Measurements from ENCODE around the gene SOX10. TPM values are rescaled to one million over a fixed set of nuclear protein-coding genes. Genes with fewer than 3 reads are reported as not detected.
"Not testable (repeated sequence)": the region's sequence is repeated elsewhere in the genome, so short reads cannot be mapped to it uniquely, and the experiment has no call there.

The SOX10 gene
- total and polyA plus RNA-seq, 2 donors (not counting 1 experiment from before 2014, with no cell fraction given) = not detected

GRCh38 chr22:37957232-37957631 lies 27.1 kb downstream of the SOX10 start:
- Histone ChIP-seq H3K36me3 (replicated peaks in 1 of 2; ENCODE audit: control extremely low read depth in 1 of 2, control insufficient read depth in 1 of 2, extremely low read depth in 1 of 2, insufficient read depth in 2 of 2, low read length in 1 of 2) (peaks cover 10 to 43% of the 10 kb centered on the region in 2 experiments), H3K27ac (ENCODE audit: low read length in 2 of 2) (no peak overlapping the region), H3K4me2 (replicated peaks; ENCODE audit: low read depth, low read length, poor library complexity, severe bottlenecking) (no peak overlapping the region), H2AFZ (ENCODE audit: insufficient read depth, low read depth, low read length, poor library complexity, severe bottlenecking) (no peak overlapping the region), H3K9me3 (ENCODE audit: control extremely low read depth in 1 of 3, control insufficient read depth in 2 of 3, insufficient read depth in 1 of 3, low read length in 2 of 3) (no peaks in the 10 kb centered on the region), H3K4me3 (ENCODE audit: control extremely low read depth in 1 of 5, extremely low read depth in 1 of 5, insufficient read depth in 1 of 5, low read depth in 2 of 5, low read length in 4 of 5) (no peak overlapping the region), H3K9ac (ENCODE audit: low read length) (no peak overlapping the region), H4K20me1 (ENCODE audit: control insufficient read depth, insufficient read depth, low read length, poor library complexity, severe bottlenecking) (no peaks in the 10 kb centered on the region), H3K27me3 (replicated peaks in 1 of 4; ENCODE audit: control extremely low read depth in 1 of 4, control insufficient read depth in 3 of 4, insufficient read depth in 4 of 4, low read length in 3 of 4) (peaks cover 0 to 11% (median 6%) of the 10 kb centered on the region in 4 experiments), H3K79me2 (ENCODE audit: control insufficient read depth, insufficient read depth, low read length) (peaks cover 24% of the 10 kb centered on the region), H3K4me1 (ENCODE audit: control insufficient read depth in 2 of 2, insufficient read depth in 2 of 2, low read length in 2 of 2) (peaks cover 17 to 20% of the 10 kb centered on the region in 2 donors)
- no peak for TF ChIP-seq EZH2 (IDR thresholded peaks at IDR 0.05; ENCODE audit: borderline replicate concordance, insufficient read depth, low read depth, low read length, poor library complexity, severe bottlenecking)
- peaks cover 8% of the 10 kb centered on the region for H3K27me3 Mint-ChIP-seq
- no peak overlapping the region for H3K27ac Mint-ChIP-seq
- ChIA-PET CTCF (no interaction called here), POLR2A (no interaction called here)
- no peaks in the 10 kb centered on the region for H3K9me3 Mint-ChIP-seq (ENCODE audit: insufficient read depth)
- DNase-seq (no peak), ATAC-seq (ENCODE audit: low read depth) (no peak)
- 95% methylated on average over 4 of the region's 4 CpGs for WGBS (ENCODE audit: insufficient coverage)
- H3K4me3 Mint-ChIP-seq = no peak overlapping the region
- intact Hi-C loops (cut with micrococcal nuclease) = no loop called here
- H3K4me1 Mint-ChIP-seq = peaks cover 24% of the 10 kb centered on the region

DNA sequence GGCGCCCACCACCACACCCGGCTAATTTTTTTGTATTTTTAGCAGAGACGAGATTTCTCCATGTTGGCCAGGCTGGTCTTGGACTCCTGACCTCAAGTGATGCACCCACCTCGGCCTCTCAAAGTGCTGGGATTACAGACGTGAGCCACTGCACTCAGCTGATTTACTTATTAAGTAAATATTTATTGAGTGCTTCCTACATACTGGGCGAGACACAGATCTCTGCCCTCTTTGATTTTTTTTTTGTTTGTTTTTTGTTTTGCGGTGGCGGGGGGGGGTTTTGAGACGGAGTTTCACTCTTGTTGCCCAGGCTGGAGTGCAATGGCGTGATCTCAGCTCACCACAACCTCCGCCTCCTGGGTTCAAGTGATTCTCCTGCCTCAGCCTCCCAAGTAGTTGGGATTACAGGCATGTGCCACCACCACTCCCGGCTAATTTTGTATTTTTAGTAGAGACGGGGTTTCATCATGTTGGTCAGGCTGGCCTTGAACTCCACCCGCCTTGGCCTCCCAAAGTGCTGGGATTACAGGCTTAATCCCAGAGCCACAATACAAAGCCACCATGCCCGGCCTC lies 28.4 kb downstream of the SOX10 start:
- DNase-seq; H3K9ac ChIP-seq (ENCODE audit: low read length); H3K27ac ChIP-seq (ENCODE audit: low read length in 2 of 2); H3K27ac Mint-ChIP-seq; H4K20me1 ChIP-seq (ENCODE audit: control insufficient read depth, insufficient read depth, low read length, poor library complexity, severe bottlenecking); H3K4me3 Mint-ChIP-seq; H3K4me3 ChIP-seq (ENCODE audit: control extremely low read depth in 1 of 5, extremely low read depth in 1 of 5, insufficient read depth in 1 of 5, low read depth in 2 of 5, low read length in 4 of 5); H3K9me3 ChIP-seq (ENCODE audit: control extremely low read depth in 1 of 3, control insufficient read depth in 2 of 3, insufficient read depth in 1 of 3, low read length in 2 of 3); H3K9me3 Mint-ChIP-seq (ENCODE audit: insufficient read depth); H2AFZ ChIP-seq (ENCODE audit: insufficient read depth, low read depth, low read length, poor library complexity, severe bottlenecking); H3K4me2 ChIP-seq (replicated peaks; ENCODE audit: low read depth, low read length, poor library complexity, severe bottlenecking); intact Hi-C loops (cut with micrococcal nuclease); ATAC-seq (ENCODE audit: low read depth): not testable (repeated sequence)
- POLR2A ChIA-PET = interaction anchor here (0.7 kb wide), 1 partner anchor 54 kb away, joined by 4 read pairs; no protein-coding TSS in a partner anchor
- Histone ChIP-seq H3K36me3 (replicated peaks in 1 of 2; ENCODE audit: control extremely low read depth in 1 of 2, control insufficient read depth in 1 of 2, extremely low read depth in 1 of 2, insufficient read depth in 2 of 2, low read length in 1 of 2) (peaks cover 10 to 30% of the 10 kb centered on the region in 2 experiments), H3K79me2 (ENCODE audit: control insufficient read depth, insufficient read depth, low read length) (peaks cover 24% of the 10 kb centered on the region), H3K4me1 (ENCODE audit: control insufficient read depth in 2 of 2, insufficient read depth in 2 of 2, low read length in 2 of 2) (peaks cover 17 to 20% of the 10 kb centered on the region in 2 donors), H3K27me3 (replicated peaks in 1 of 4; ENCODE audit: control extremely low read depth in 1 of 4, control insufficient read depth in 3 of 4, insufficient read depth in 4 of 4, low read length in 3 of 4) (peaks cover 2 to 14% (median 8%) of the 10 kb centered on the region in 4 experiments)
- Mint-ChIP-seq H3K4me1 (peaks cover 26% of the 10 kb centered on the region), H3K27me3 (peaks cover 14% of the 10 kb centered on the region)
- WGBS (ENCODE audit: insufficient coverage) = 96% methylated on average over 6 of the region's 15 CpGs
- CTCF ChIA-PET = interaction anchor here (0.6 to 0.7 kb wide), 2 partner anchors 9 to 69 kb away, joined by 3 to 4 read pairs; no protein-coding TSS in a partner anchor
